IPS-18c (cell line): ENCODE data around the gene RPS18.
"Not testable (repeated sequence)": the region's sequence is repeated elsewhere in the genome, so short reads cannot be mapped to it uniquely, and the experiment has no call there.

Experiments used
- H3K4me3 ChIP-seq: 2 replicates; pipeline ENCODE4 v1.7.0; 2013; ENCODE audit warnings: low read depth, mild to moderate bottlenecking, low read length, moderate library complexity; ENCODE audit not compliant: insufficient read depth
- H3K9me3 ChIP-seq: one replicate; pipeline ENCODE4 v1.6.1; 2013; ENCODE audit warnings: mild to moderate bottlenecking, low read length, moderate library complexity; ENCODE audit not compliant: control insufficient read depth, insufficient read depth

The RPS18 gene

GRCh38 chr6:33280539-33280938 is 8.7 kb downstream of the RPS18 start:
- no peaks in the 10 kb centered on the region for H3K9me3 ChIP-seq

GRCh38 chr6:33285214-33285613 is 13.3 kb downstream of the RPS18 start:
- not testable (repeated sequence) for H3K9me3 ChIP-seq, H3K4me3 ChIP-seq

More at GRCh38 chr6:33280539-33280938, 8.7 kb downstream of the RPS18 start:
- no peak overlapping the region for H3K4me3 ChIP-seq

- H3K4me3 ChIP-seq = no peak overlapping the region
- H3K9me3 ChIP-seq = no peaks in the 10 kb centered on the region
Observed at GRCh38 chr6:33286946-33287914, 15.4 kb downstream of the RPS18 start.

GRCh38 chr6:33288141-33288920 is 16.5 kb downstream of the RPS18 start:
- no peaks in the 10 kb centered on the region for H3K9me3 ChIP-seq
- H3K4me3 ChIP-seq = peak overlapping the region; percentile 82

- H3K4me3 ChIP-seq = peak within 1 kb of the TSS; percentile 82
- no peaks in the 10 kb centered on the region for H3K9me3 ChIP-seq
Observed at GRCh38 chr6:33288921-33289783, 17.3 kb downstream of the RPS18 start, which contains the start of the genes PFDN6 and WDR46. Gene PFDN6 (plus strand): TSS chr6:33289601. CDS start chr6:33289857, 256 bp downstream. Gene WDR46 (minus strand): TSS chr6:33289239. CDS start chr6:33289170, 69 bp downstream.

- peak overlapping the region; percentile 82 for H3K4me3 ChIP-seq
- no peaks in the 10 kb centered on the region for H3K9me3 ChIP-seq
Observed at GRCh38 chr6:33289784-33290315, 18.0 kb downstream of the RPS18 start.

- Histone ChIP-seq H3K4me3 (peak overlapping the region; percentile 82), H3K9me3 (no peaks in the 10 kb centered on the region)
Observed at GRCh38 chr6:33290459-33290858, 18.6 kb downstream of the RPS18 start.

- Histone ChIP-seq H3K4me3 (no peak overlapping the region), H3K9me3 (no peaks in the 10 kb centered on the region)
Observed at GRCh38 chr6:33292996-33293682, 21.3 kb downstream of the RPS18 start.

GRCh38 chr6:33294086-33294823 is 22.4 kb downstream of the RPS18 start:
- H3K9me3 ChIP-seq = no peaks in the 10 kb centered on the region
- H3K4me3 ChIP-seq = no peak overlapping the region

- Histone ChIP-seq H3K4me3 (no peak overlapping the region), H3K9me3 (no peaks in the 10 kb centered on the region)
Observed at GRCh38 chr6:33295621-33296369, 23.9 kb downstream of the RPS18 start.

- H3K9me3 ChIP-seq = no peaks in the 10 kb centered on the region
- peak overlapping the region; percentile 63 for H3K4me3 ChIP-seq
Observed at GRCh38 chr6:33296797-33297405, 25.0 kb downstream of the RPS18 start.

- H3K9me3 ChIP-seq = no peaks in the 10 kb centered on the region
- peak overlapping the region; percentile 63 for H3K4me3 ChIP-seq
Observed at GRCh38 chr6:33297406-33297955, 25.6 kb downstream of the RPS18 start.

- Histone ChIP-seq H3K9me3 (no peaks in the 10 kb centered on the region), H3K4me3 (peak overlapping the region; percentile 96)
Observed at GRCh38 chr6:33297956-33298772, 26.3 kb downstream of the RPS18 start.
